ENCODE measurements around the gene IL21R. TPM values are rescaled to one million over a fixed set of nuclear protein-coding genes. Genes with fewer than 3 reads are reported as not detected.

IL21R gene
- total and polyA plus RNA-seq, 10 of the 15 experiments (the other 5 are each of a cell fraction or from before 2014, with no cell fraction given) = 5.3 to 138 (median 82.5) TPM

GRCh38 chr16:27437946-27438345, 36.0 kb downstream of the IL21R start (continued):
- TF ChIP-seq, protein P1, sequence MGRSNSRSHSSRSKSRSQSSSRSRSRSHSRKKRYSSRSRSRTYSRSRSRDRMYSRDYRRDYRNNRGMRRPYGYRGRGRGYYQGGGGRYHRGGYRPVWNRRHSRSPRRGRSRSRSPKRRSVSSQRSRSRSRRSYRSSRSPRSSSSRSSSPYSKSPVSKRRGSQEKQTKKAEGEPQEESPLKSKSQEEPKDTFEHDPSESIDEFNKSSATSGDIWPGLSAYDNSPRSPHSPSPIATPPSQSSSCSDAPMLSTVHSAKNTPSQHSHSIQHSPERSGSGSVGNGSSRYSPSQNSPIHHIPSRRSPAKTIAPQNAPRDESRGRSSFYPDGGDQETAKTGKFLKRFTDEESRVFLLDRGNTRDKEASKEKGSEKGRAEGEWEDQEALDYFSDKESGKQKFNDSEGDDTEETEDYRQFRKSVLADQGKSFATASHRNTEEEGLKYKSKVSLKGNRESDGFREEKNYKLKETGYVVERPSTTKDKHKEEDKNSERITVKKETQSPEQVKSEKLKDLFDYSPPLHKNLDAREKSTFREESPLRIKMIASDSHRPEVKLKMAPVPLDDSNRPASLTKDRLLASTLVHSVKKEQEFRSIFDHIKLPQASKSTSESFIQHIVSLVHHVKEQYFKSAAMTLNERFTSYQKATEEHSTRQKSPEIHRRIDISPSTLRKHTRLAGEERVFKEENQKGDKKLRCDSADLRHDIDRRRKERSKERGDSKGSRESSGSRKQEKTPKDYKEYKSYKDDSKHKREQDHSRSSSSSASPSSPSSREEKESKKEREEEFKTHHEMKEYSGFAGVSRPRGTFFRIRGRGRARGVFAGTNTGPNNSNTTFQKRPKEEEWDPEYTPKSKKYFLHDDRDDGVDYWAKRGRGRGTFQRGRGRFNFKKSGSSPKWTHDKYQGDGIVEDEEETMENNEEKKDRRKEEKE (IDR thresholded peaks at IDR 0.05) = no peak
- TF ChIP-seq MYB (IDR thresholded peaks at IDR 0.05; ENCODE audit: borderline replicate concordance, low read depth, low read length) (no peak), RBBP5 (conservative IDR thresholded peaks at IDR 0.05) (no peak), TCF12 (IDR thresholded peaks at IDR 0.05; ENCODE audit: low read depth, low read length) (no peak), CREB1 (IDR thresholded peaks at IDR 0.05; ENCODE audit: low read depth) (no peak), SP1 (IDR thresholded peaks at IDR 0.05; ENCODE audit: low read depth, low read length) (no peak), MEF2B (IDR thresholded peaks at IDR 0.05; ENCODE audit: partially characterized antibody, poor library complexity, severe bottlenecking) (no peak), PAX5 (IDR thresholded peaks at IDR 0.05; ENCODE audit: borderline replicate concordance, low read depth, low read length) (no peak), BRCA1 (IDR thresholded peaks at IDR 0.05; ENCODE audit: low read depth, low read length) (no peak), RUNX3 (IDR thresholded peaks at IDR 0.05; ENCODE audit: low read length) (no peak)
- TF ChIP-seq, protein P2, sequence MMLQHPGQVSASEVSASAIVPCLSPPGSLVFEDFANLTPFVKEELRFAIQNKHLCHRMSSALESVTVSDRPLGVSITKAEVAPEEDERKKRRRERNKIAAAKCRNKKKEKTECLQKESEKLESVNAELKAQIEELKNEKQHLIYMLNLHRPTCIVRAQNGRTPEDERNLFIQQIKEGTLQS (IDR thresholded peaks at IDR 0.05; ENCODE audit: borderline replicate concordance, extremely low read depth, low read depth, low read length) = no peak
